ENCODE results near the gene NPC2.
A peak's percentile ranks its signal among the peaks of the same experiment; 100 is the strongest.

Gene NPC2

DNA sequence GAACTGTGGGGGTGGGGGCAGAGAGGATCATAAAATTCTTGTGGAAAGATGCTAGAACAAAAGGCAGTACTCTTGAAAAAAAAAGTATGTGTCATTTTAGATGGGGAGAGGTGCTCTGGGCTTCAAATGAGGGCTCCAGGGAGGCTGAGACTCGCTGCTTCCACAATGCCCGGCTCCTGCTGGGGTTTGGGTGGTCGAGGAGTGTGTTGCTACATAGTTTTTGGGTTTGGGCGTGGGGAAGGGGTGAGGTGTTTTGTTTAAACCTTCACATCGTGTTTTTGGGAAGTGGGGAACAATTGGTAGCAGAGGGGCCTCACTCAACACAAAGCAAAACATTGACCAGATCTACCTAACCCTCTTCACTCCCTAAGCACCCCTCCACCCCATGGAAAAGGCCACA, 8.6 kb upstream of the NPC2 start:
- DNase-seq, result no peak

- DNase-seq, result peak; percentile 84
Measured at GRCh38 chr14:74501135-74501614, 8.1 kb upstream of the NPC2 start.

DNA sequence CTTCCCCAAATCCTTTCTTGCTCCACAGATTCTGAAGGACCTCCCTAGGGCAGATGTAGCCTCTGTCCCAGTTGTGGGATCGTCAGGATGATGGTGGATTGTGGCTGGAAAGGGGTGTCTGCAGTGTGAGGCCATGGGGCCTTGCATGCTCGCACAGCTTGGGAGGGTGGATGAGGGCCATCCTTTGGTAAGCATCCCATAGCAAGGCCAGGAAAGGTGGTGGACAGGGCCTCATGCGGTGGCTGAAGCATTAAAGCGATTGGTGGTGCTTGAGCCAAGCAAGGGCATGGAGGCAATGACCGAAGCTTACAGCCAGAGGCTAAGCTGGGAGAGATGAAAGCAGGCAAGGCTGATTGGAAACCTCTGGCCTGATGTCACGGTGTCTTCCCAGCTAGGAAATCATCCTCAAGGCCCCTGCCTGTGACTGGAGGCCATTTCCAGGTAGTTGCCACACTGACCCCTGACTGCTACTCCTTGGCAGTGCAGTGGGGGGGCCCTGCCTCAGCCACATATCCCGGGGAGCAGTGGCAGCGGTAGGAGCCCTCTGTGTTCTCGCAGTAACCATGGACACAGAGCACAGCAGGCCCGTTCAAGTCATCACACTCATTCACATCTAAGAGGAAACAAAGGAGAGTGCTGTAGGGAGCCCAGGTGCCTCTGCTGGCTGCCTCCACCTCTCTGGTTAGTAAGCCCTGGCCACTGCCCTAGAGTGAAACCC, 7.5 kb upstream of the NPC2 start:
- no peak for DNase-seq

- DNase-seq, result no peak
Measured at GRCh38 chr14:74495356-74495755, 2.3 kb upstream of the NPC2 start.

DNA sequence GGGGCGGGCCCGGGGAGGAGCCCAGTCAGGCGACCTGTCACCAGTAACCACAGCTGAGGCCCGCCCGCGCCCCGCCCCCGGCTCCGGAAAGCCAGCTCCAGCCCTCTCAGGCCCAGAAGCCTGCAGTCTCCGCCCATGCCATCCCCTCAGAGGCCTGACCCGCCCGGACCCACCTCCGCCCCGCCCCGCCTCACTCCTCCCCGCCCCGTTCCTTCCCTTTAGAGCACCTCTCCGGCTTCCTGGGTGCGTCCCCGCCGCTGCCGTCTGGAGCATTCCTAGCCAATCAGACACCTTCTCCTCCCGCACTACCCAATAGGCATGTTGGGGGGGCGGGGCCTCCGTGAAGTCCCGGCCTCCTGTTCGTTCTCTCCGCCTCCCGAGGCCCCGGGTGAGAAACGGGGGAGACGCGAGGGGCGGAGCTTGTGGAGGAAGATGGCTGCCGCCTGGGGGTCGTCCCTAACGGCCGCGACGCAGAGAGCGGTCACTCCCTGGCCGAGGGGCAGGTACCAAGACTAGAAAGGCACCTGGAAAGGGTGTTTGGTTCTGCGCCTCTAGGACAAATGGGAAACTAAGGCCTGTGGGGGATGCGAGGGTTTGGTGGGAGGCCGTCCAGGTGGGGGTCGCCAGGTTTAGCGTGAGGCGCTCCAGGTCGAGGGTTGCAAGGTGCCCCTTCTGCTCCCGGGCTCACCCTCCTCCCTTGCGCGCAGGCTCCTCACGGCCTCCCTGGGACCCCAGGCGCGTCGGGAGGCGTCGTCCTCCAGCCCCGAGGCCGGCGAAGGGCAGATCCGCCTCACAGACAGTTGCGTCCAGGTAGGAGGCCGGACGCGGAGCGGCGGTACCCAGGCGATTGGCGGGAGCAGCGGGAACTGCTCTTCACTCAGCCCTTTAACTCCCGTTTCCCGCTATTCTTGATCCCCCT, 497 bp upstream of the NPC2 start, which contains the start of gene ISCA2:
Gene ISCA2, plus strand, starts transcription at position 423 of the 919 bp plus-strand sequence. Its CDS starts 10 bp downstream, at position 433.
- DNase-seq, result peak; percentile 99

GRCh38 chr14:74491956-74492775, 939 bp downstream of the NPC2 start:
- peak; percentile 42 for DNase-seq

DNA sequence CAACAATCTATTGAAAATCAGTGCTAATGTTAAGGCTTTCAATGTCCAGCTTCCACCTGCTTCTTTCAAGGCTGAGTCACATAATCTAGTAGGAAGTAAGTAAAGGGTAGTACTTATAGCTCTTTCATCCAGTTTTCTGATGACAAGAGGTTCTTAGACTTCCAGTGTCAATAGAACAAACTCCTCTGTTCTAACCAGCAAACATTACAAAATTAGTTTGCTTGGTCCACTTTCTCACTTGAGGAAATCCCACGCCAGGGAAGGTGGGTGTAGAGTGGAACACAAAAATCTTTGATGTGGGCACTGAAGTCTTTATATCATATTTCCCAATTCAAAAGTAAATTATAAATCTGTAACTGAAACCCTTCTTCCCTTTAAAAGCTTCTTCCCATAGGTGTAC, 2.6 kb downstream of the NPC2 start:
- DNase-seq, result no peak

GRCh38 chr14:74488786-74489397, 4.2 kb downstream of the NPC2 start:
- peak; percentile 69 for DNase-seq

DNA sequence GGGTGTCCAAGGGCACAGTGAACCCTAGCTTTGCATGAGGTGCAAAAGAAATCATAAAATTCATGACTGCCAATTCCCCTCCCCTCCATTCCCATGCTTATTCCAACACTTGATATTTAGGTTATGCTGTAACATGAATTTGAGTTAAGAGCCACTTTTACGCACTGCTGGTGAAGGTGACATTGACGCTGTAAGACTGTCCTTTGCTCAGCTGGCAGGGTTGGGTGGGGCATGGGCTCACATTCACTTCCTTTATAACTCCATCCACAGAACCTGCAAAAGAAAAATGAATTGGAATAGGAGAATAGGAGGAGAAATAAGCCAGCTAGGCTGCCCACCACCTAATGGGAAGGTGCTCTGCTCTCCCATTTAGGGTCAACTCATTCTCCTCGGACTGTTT, 6.9 kb downstream of the NPC2 start:
- DNase-seq, result no peak

DNA sequence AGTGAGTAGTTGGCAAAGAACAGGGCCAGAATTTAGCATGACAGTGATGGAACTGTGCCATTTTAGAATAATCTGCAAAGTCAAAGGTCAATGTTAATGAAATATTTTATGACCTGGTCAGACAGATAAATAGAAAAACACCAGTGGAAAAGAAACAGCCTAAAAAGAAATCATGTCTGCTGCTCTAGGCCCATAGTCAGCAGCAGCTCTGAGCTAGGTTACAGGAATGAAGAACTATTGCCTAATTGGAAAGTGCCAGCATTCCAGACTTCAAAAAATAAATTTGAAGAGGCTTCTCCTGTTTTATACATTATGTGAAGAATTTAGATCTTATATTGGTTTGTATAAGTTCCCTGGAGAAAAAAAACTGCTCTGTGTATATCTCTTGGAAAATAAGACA, 9.8 kb downstream of the NPC2 start:
- DNase-seq, result no peak

DNA sequence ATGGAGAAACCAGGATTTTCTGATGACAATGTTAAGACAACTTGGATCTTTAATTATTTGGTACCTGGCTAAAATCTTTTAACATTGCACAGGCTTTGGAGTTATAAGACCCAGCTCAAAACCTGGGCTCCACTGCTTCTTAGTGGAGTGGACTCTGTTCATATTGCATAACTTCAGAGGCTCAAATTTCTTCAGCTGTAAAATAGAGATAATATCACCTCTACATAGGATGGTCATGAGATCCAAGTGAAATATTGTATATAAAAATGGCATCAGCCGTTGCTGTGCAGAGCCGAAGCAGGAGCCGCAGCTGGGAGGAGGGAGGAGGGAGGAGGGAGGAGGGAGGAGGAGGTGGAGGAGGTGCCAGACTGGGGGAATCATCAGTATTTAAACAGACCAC, 10.5 kb downstream of the NPC2 start:
- DNase-seq, result no peak

DNA sequence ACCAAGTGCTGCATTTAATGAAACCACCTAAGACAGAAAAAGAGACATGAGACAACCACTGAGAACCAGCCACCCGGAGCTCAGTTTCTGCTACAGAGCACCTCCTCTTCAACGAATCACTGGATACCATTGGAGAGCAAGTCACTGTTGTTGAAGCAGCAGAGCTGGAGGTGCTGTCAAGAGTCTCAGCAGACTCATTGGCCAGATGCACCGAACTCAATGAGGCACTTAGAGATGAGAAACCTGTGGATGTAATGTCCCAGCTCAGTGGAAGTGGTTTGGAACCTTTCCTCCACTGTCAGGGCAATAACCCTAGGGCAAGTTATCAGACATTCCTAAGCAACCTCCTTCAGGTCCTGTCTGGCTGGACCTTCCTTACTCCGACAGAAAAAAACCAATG, 13.1 kb downstream of the NPC2 start:
- no peak for DNase-seq

GRCh38 chr14:74478996-74479635, 14.0 kb downstream of the NPC2 start:
- peak; percentile 30 for DNase-seq

- DNase-seq, result no peak
Measured at GRCh38 chr14:74476607-74477006, 16.5 kb downstream of the NPC2 start.

- DNase-seq, result no peak
Measured at GRCh38 chr14:74476107-74476506, 17.0 kb downstream of the NPC2 start.

DNA sequence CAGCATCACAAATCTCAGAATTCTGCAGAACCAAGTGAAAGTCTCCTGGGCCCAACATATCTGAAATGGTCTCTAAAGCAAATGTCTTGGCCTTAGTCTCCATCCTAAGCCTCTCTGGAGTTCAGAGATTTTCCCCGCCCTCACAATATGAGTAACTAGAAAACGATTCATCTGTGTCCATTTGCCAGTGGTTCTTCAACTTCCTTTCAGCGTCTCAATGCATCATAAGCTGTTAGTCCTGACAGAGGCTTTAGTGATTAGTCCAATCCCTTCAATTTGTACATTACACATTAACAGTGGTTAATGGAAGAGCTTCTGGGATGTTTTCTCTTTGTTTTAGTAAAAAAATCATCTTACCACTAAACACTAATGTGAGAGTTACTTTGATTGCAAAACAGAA, 17.4 kb downstream of the NPC2 start:
- peak; percentile 75 for DNase-seq

DNA sequence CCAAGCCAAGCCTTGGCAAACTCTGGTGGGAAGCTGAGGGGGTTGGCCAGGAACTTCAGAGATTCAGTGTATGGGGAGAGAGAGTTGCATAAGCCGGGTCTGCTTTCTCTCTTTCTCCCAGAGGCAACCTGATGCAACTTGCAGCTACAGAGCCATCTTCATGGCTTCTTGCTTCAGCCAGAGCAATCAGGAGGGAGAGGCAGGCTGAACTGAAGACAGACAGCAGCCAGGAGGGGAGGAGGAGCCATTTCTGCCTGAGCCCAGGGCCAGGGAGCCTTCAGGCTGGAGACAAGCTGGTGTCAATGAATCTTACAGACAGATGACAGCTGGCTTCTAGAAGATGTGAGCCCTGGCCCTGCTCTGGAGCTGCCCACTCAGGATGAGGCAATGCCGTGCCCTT, 18.7 kb downstream of the NPC2 start:
- DNase-seq, result no peak

GRCh38 chr14:74472601-74473000, 20.5 kb downstream of the NPC2 start:
- DNase-seq, result no peak

DNA sequence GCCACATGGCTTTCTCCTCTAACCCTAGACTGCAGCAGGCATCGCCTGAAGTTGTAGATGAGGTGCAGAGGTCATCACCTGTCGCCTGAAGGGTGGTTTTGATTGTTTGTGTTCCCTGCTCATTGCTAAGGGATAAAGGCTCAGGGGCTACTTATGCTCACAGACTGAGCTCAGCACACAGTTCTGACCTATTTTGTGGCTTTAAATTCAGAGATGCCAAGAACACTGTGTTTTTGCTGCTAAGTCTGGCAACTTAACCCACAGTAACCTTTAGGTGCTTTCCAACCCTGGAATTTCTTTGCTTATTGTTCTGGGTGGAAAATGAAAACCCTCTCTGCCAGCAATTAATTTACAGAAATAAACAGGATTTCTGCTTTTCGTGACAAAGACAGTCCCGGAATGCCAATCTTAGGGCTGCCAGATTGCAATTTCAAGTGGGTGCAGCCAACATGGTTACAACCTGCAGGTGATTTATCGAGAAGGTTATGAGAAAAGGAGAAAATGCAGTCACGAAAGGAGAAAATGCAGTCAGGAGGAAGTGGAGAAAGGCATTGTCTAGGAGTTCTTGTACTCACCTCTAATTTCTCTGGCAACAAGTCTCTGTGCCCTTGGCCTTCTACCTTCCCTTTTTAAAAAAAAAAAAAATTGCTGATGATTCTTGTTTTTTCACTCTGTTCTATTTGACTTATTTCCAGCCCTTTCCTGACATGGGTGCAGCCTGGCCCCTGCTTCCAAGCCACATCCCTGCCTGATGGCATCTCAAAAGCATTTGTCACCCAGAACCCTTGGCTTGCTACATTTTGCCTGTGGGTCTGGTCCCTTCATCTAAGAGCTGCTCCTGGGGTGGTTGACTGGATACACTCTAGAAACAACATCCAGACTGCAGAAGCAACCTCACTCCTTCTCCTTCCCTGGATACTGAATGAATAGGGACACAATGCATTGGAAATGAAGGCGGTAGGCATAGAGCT, 23.3 kb downstream of the NPC2 start:
- no peak for DNase-seq

DNA sequence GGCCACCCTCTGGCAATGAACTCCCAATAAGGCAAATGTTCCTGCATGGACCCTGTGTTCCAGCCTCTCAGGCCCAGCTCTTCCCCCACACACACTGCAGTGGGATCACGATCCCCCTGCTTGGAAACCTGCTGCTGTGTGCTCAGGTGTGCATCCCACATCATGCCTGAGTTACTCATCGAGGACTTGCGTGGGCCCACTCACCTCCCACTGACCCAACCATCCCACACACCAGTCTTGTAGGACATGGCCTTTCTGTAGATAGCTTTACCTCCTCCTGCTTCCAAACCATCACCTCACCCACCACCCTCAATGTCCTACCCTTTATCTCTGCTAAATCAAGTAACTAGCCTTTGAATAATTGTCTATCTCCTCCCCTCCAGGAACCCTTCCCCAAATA, 24.6 kb downstream of the NPC2 start:
- DNase-seq, result no peak

- DNase-seq, result no peak
Measured at GRCh38 chr14:74465335-74465734, 27.8 kb downstream of the NPC2 start.

All from fibroblast of skin of right quadriceps (primary cell).